ENCODE results near the gene ASB18. TPM values are rescaled to one million over a fixed set of nuclear protein-coding genes. Genes with fewer than 3 reads are reported as not detected.

ASB18 gene, protein sequence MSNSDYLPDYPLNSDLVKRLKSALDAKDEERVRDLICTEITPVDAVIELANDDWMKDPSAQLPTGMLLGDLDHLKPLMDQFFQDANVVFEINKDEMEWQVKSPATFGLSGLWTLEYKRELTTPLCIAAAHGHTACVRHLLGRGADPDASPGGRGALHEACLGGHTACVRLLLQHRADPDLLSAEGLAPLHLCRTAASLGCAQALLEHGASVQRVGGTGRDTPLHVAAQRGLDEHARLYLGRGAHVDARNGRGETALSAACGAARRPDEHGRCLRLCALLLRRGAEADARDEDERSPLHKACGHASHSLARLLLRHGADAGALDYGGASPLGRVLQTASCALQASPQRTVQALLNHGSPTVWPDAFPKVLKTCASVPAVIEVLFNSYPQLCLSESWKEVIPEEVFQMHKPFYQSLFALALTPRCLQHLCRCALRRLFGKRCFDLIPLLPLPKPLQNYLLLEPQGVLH
- total RNA-seq (2022) (not detected in 2 replicates), Bru-seq, nascent RNA (percentile 3 among the genes with signal in this experiment), BruChase-seq, experiment 1, labeled RNA remaining after a 6-hour chase (not detected), BruChase-seq, experiment 2, labeled RNA remaining after a 2-hour chase (percentile 3 among the genes with signal in this experiment)
- long read RNA-seq, result 0 reads

DNA sequence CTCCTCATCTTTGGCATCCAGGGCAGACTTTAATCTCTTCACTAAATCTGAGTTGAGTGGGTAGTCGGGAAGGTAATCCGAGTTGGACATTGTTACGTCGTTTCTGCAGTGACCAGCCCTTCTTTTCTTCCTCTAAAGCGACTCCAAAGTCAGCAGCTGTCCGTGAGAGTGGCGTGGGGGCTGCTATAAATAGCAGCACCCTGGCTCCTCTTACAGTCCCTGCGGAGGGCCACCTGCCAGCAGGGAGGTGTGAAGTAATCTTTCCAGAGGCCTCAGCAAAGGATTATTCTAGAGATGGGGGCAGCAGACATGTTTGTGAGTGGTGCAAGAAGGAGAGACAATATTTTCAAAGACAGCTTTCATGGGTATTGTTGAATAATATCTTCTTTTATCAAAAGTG is at the start of gene ASB18:
TSS of gene ASB18 (minus strand) at position 151 of the 400 bp plus-strand sequence. CDS start at position 90, 61 bp downstream.
- no TSS peak for BruUV-seq (replicated peaks)
- Mint-ChIP-seq H3K27ac (ENCODE audit: low read depth, unreplicated experiment) (no peak within 1 kb of the TSS), H3K9me3 (ENCODE audit: unreplicated experiment) (peaks cover 16% of the 10 kb centered on the region), H3K4me3 (ENCODE audit: unreplicated experiment) (no peak within 1 kb of the TSS), H3K4me1 (ENCODE audit: insufficient read depth, unreplicated experiment) (no peaks in the 10 kb centered on the region), H3K27me3 (ENCODE audit: insufficient read depth, unreplicated experiment) (peaks cover 77% of the 10 kb centered on the region), H3K36me3 (ENCODE audit: insufficient read depth, unreplicated experiment) (no peaks in the 10 kb centered on the region)
- CTCF ChIA-PET, result interaction anchor here (0.7 kb wide), 1 partner anchor 66 kb away, joined by 3 read pairs; no protein-coding TSS in a partner anchor
- no peak for DNase-seq (ENCODE audit: unreplicated experiment)
- TF ChIP-seq, protein P1, sequence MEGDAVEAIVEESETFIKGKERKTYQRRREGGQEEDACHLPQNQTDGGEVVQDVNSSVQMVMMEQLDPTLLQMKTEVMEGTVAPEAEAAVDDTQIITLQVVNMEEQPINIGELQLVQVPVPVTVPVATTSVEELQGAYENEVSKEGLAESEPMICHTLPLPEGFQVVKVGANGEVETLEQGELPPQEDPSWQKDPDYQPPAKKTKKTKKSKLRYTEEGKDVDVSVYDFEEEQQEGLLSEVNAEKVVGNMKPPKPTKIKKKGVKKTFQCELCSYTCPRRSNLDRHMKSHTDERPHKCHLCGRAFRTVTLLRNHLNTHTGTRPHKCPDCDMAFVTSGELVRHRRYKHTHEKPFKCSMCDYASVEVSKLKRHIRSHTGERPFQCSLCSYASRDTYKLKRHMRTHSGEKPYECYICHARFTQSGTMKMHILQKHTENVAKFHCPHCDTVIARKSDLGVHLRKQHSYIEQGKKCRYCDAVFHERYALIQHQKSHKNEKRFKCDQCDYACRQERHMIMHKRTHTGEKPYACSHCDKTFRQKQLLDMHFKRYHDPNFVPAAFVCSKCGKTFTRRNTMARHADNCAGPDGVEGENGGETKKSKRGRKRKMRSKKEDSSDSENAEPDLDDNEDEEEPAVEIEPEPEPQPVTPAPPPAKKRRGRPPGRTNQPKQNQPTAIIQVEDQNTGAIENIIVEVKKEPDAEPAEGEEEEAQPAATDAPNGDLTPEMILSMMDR (IDR thresholded peaks at IDR 0.05; ENCODE audit: unreplicated experiment), result no peak
- POLR2A ChIA-PET, result no interaction called here
- intact Hi-C loops (cut with micrococcal nuclease), result no loop called here

DNA sequence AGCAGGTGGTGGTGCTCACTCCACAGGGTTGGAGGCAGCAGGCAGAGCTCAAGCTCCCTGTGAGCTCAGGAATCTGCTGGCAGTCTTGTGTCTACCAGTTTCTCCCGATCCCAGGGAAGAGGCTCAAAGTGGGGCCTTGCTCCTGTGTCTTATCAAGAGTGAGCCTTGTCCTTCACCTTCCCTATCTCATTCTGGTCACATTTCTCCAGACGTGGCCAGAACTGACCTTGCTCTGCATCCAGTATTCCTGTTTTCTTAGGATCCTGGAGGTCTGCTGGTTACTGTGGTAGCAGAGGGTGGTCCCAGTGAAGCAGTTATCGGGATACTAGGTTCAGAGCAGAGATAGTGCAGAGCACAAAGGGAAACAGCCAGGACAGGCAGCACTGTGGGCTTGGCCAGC is 47.1 kb upstream of the ASB18 start:
- BruUV-seq (replicated peaks), result no TSS peak
- no peak for DNase-seq (ENCODE audit: unreplicated experiment)
- TF ChIP-seq, protein P1 (IDR thresholded peaks at IDR 0.05; ENCODE audit: unreplicated experiment), result no peak
- POLR2A ChIA-PET, result no interaction called here
- H3K36me3 Mint-ChIP-seq (ENCODE audit: insufficient read depth, unreplicated experiment), result no peaks in the 10 kb centered on the region
- intact Hi-C loops (cut with micrococcal nuclease), result no loop called here
- H3K4me3 Mint-ChIP-seq (ENCODE audit: unreplicated experiment), result no peak overlapping the region
- H3K4me1 Mint-ChIP-seq (ENCODE audit: insufficient read depth, unreplicated experiment), result no peaks in the 10 kb centered on the region
- CTCF ChIA-PET, result no interaction called here
- H3K27me3 Mint-ChIP-seq (ENCODE audit: insufficient read depth, unreplicated experiment), result peaks cover 66% of the 10 kb centered on the region
- H3K27ac Mint-ChIP-seq (ENCODE audit: low read depth, unreplicated experiment), result no peak overlapping the region
- H3K9me3 Mint-ChIP-seq (ENCODE audit: unreplicated experiment), result no peaks in the 10 kb centered on the region

DNA sequence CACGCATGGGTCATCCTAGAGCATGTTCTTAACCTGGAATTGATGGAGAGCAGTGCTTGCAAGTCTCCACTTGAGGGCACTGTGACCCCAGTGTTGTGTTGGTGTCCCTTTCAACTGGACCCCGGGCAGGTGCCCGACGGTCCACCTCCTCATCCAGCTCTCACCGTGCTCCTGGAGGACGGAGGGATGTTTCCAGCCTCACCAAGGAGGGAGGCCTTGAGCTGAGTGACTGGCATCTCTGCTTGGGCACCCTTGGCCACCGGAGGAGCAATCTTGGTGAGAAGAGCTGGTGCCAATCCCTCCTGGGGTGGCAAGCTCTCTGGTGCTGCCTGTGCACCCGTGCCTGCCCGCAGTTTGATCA is 45.4 kb upstream of the ASB18 start:
- no peaks in the 10 kb centered on the region for H3K9me3 Mint-ChIP-seq (ENCODE audit: unreplicated experiment)
- ChIA-PET CTCF (interaction anchor here (0.6 to 1.6 kb wide), 3 partner anchors 12 to 202 kb away, joined by 3 read pairs; no protein-coding TSS in a partner anchor), POLR2A (no interaction called here)
- peaks cover 64% of the 10 kb centered on the region for H3K27me3 Mint-ChIP-seq (ENCODE audit: insufficient read depth, unreplicated experiment)
- intact Hi-C loops (cut with micrococcal nuclease), result no loop called here
- H3K36me3 Mint-ChIP-seq (ENCODE audit: insufficient read depth, unreplicated experiment), result no peaks in the 10 kb centered on the region
- no TSS peak for BruUV-seq (replicated peaks)
- no peak overlapping the region for H3K4me3 Mint-ChIP-seq (ENCODE audit: unreplicated experiment)
- no peak overlapping the region for H3K27ac Mint-ChIP-seq (ENCODE audit: low read depth, unreplicated experiment)
- no peaks in the 10 kb centered on the region for H3K4me1 Mint-ChIP-seq (ENCODE audit: insufficient read depth, unreplicated experiment)
- peak; percentile 34 for DNase-seq (ENCODE audit: unreplicated experiment)
- TF ChIP-seq, protein P1 (IDR thresholded peaks at IDR 0.05; ENCODE audit: unreplicated experiment), result peak; percentile 38

DNA sequence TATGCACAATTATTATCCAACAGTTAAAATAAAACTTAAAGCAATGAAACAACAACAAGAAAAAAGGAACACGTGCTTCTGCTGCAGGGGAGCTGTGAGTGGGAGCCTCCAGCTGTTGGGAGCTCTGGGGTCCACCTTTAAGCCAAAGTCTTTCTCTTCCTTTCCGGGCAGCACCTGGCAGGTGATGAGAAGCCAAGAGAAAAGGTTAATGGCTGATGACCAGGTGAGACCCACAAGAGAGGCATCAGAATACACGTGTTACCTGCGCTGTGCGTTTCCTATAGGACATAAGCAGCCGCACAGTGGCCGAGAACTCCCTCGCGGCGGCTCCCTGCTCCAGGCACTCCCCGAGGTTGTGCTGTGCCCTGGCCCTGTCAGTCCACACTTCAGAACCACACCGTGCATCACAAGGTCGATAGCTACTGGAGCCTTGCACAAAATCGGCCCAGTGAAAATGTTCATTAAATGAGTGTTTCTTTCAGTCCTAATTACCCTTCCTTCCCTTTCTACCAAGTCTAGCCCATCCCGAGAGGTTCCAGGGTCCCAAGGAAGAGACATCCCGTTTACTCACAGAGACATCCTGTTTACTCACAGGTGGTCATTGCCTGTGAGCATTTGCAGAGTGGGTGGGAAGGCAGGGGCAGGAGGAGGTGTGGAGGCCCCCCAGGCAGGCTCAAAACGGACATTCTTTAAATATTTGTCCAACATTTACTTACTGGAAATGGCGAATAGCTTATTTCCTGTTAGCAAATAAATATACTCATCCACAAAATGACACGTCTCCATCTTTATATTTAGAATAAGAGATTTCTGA is 44.9 kb upstream of the ASB18 start:
- Mint-ChIP-seq H3K36me3 (ENCODE audit: insufficient read depth, unreplicated experiment) (no peaks in the 10 kb centered on the region), H3K27ac (ENCODE audit: low read depth, unreplicated experiment) (no peak overlapping the region), H3K4me1 (ENCODE audit: insufficient read depth, unreplicated experiment) (no peaks in the 10 kb centered on the region), H3K4me3 (ENCODE audit: unreplicated experiment) (no peak overlapping the region), H3K27me3 (ENCODE audit: insufficient read depth, unreplicated experiment) (peaks cover 60% of the 10 kb centered on the region), H3K9me3 (ENCODE audit: unreplicated experiment) (no peaks in the 10 kb centered on the region)
- ChIA-PET POLR2A (no interaction called here), CTCF (interaction anchor here (0.6 to 1.6 kb wide), 3 partner anchors 11 to 202 kb away, joined by 3 read pairs; no protein-coding TSS in a partner anchor)
- TF ChIP-seq, protein P1 (IDR thresholded peaks at IDR 0.05; ENCODE audit: unreplicated experiment), result no peak
- no TSS peak for BruUV-seq (replicated peaks)
- DNase-seq (ENCODE audit: unreplicated experiment), result no peak
- intact Hi-C loops (cut with micrococcal nuclease), result no loop called here

Measured in MCF 10A (cell line).